H1 (cell line): Measurements from ENCODE around the gene ACOT12. TPM values are rescaled to one million over a fixed set of nuclear protein-coding genes. Genes with fewer than 3 reads are reported as not detected.

ENCODE experiments used
- CTCF ChIA-PET: fragments of 300-600 bp; sonication (Branson Sonifier 250); formaldehyde crosslinking; loops from one replicate; lab custom pipeline; 2021; ENCODE audit not compliant: partially characterized antibody; lab: Charles Lee
- POLR2A ChIA-PET: fragments of 300-600 bp; sonication (Branson Sonifier 250); formaldehyde crosslinking; loops from one replicate; lab custom pipeline; 2021; ENCODE audit warnings: inconsistent platforms; ENCODE audit not compliant: partially characterized antibody; lab: Charles Lee
- DNase-seq, 2 experiments: peaks; one replicate each; pipeline versions ENCODE4 v3.0.0 to v3.0.0-alpha.2; 2010 to 2022; ENCODE audit warnings: low spot score in 2 of 2, low read depth in 1 of 2, mixed read lengths in 1 of 2
- FAIRE-seq: peaks from 2 replicates; lab custom pipeline; 2011; peaks lifted over from hg19 to GRCh38; lab: Jason Lieb, UNC
- H2AFZ ChIP-seq: 2 replicates; pipeline ENCODE4 v1.8.1; 2012; ENCODE audit warnings: low read length, inconsistent platforms
- H2AK5ac ChIP-seq: 2 replicates; pipeline ENCODE4 v1.6.1; 2013; ENCODE audit warnings: low read depth, low read length
- H2BK120ac ChIP-seq: replicated peaks from 2 replicates; pipeline ENCODE3; 2013; ENCODE audit warnings: low read depth, low read length, inconsistent platforms
- H2BK12ac ChIP-seq: 2 replicates; pipeline ENCODE4 v1.6.1; 2013; ENCODE audit warnings: low read depth, low read length
- H2BK15ac ChIP-seq: 2 replicates; pipeline ENCODE4 v1.6.1; 2013; ENCODE audit warnings: low read length
- H2BK20ac ChIP-seq: 2 replicates; pipeline ENCODE4 v1.6.1; 2013; ENCODE audit warnings: low read length
- H2BK5ac ChIP-seq: 2 replicates; pipeline ENCODE4 v1.6.1; 2013; ENCODE audit warnings: low read depth, low read length
- H3K14ac ChIP-seq: 2 replicates; pipeline ENCODE4 v1.6.1; 2013; ENCODE audit warnings: inconsistent platforms; ENCODE audit not compliant: insufficient read length
- H3K18ac ChIP-seq: 2 replicates; pipeline ENCODE4 v1.6.1; 2013; ENCODE audit warnings: low read length; ENCODE audit errors: extremely low read depth
- H3K23ac ChIP-seq: 2 replicates; pipeline ENCODE4 v1.6.1; 2013; ENCODE audit warnings: inconsistent platforms; ENCODE audit not compliant: insufficient read length
- H3K23me2 ChIP-seq: 2 replicates; pipeline ENCODE4 v1.6.1; 2013; ENCODE audit warnings: low read depth, low read length
- H3K27ac ChIP-seq: 2 replicates; pipeline ENCODE4 v1.6.1; 2011; ENCODE audit warnings: low read depth, low read length, inconsistent platforms
- H3K27me3 ChIP-seq, 4 experiments: replicated peaks in 1 of 4; 1 replicate in 1 of 4; 2 replicates in 3 of 4; pipeline versions ENCODE4 v1.6.1 to v1.8.1; 2011 to 2013; ENCODE audit warnings: low read length in 3 of 4, mild to moderate bottlenecking in 3 of 4, inconsistent platforms in 2 of 4, mixed read lengths in 2 of 4, moderate library complexity in 1 of 4; ENCODE audit not compliant: control insufficient read depth in 3 of 4, insufficient read depth in 3 of 4; ENCODE audit errors: extremely low read depth in 1 of 4
- H3K36me3 ChIP-seq, 4 experiments: 2 replicates each; pipeline versions ENCODE4 v1.6.1 to v1.8.1; 2011 to 2013; ENCODE audit warnings: mild to moderate bottlenecking in 4 of 4, low read length in 3 of 4, moderate library complexity in 2 of 4, control low read depth in 1 of 4, inconsistent platforms in 1 of 4; ENCODE audit not compliant: insufficient read depth in 4 of 4, control insufficient read depth in 2 of 4
- H3K4ac ChIP-seq: replicated peaks from 2 replicates; pipeline ENCODE3; 2013; ENCODE audit warnings: low read length, low read depth, mixed read lengths, inconsistent platforms; ENCODE audit not compliant: insufficient read length
- H3K4me1 ChIP-seq, 4 experiments: replicated peaks in 1 of 4; 1 replicate in 1 of 4; 2 replicates in 3 of 4; pipeline versions ENCODE4 v1.6.1 to v1.8.1; 2011 to 2013; ENCODE audit warnings: low read length in 3 of 4, inconsistent platforms in 2 of 4, mixed read lengths in 1 of 4; ENCODE audit not compliant: insufficient read depth in 4 of 4, control insufficient read depth in 3 of 4
- H3K4me2 ChIP-seq, 2 experiments: 2 replicates each; pipeline versions ENCODE4 v1.6.1 to v1.8.1; 2011 to 2013; ENCODE audit warnings: low read depth in 2 of 2, low read length in 2 of 2, control low read depth in 1 of 2, inconsistent platforms in 1 of 2, mild to moderate bottlenecking in 1 of 2; ENCODE audit not compliant: insufficient read depth in 1 of 2
- H3K4me3 ChIP-seq, 4 experiments: fragments of 200-600, 300-600 bp in 1 of 4; sonication (generic), shearing (Covaris generic), sonication (Bioruptor Twin) in 1 of 4; 2 replicates each; pipeline versions ENCODE4 v1.5.1 to v1.8.1; 2011 to 2016; ENCODE audit warnings: low read length in 4 of 4, low read depth in 3 of 4, control low read depth in 2 of 4, inconsistent platforms in 2 of 4, mild to moderate bottlenecking in 2 of 4, mixed read lengths in 1 of 4, moderate library complexity in 1 of 4; ENCODE audit not compliant: insufficient read depth in 2 of 4; ENCODE audit errors: extremely low read depth in 1 of 4
- H3K56ac ChIP-seq: replicated peaks from 2 replicates; pipeline ENCODE3; 2013; ENCODE audit warnings: low read depth, mild to moderate bottlenecking, mixed read lengths, low read length, inconsistent platforms; ENCODE audit not compliant: insufficient read length
- H3K79me1 ChIP-seq: 2 replicates; pipeline ENCODE4 v1.6.1; 2013; ENCODE audit warnings: low read depth, low read length, control low read depth
- H3K79me2 ChIP-seq, 2 experiments: 2 replicates each; pipeline versions ENCODE4 v1.6.1 to v1.8.1; 2012 to 2013; ENCODE audit warnings: low read length in 2 of 2, mild to moderate bottlenecking in 2 of 2, inconsistent platforms in 1 of 2; ENCODE audit not compliant: insufficient read depth in 2 of 2, control insufficient read depth in 1 of 2
- H3K9ac ChIP-seq, 4 experiments: replicated peaks in 1 of 4; 1 replicate in 1 of 4; 2 replicates in 3 of 4; pipeline versions ENCODE4 v1.6.1 to v1.8.1; 2011 to 2013; ENCODE audit warnings: low read depth in 3 of 4, low read length in 3 of 4, control low read depth in 2 of 4, mild to moderate bottlenecking in 2 of 4, moderate library complexity in 2 of 4, inconsistent platforms in 1 of 4; ENCODE audit errors: extremely low read depth in 1 of 4
- H3K9me3 ChIP-seq, 2 experiments: 2 replicates each; pipeline versions ENCODE4 v1.6.1 to v1.8.1; 2012 to 2013; ENCODE audit warnings: mild to moderate bottlenecking in 2 of 2, moderate library complexity in 2 of 2, control low read depth in 1 of 2, inconsistent platforms in 1 of 2, low read depth in 1 of 2, low read length in 1 of 2, mixed read lengths in 1 of 2; ENCODE audit not compliant: insufficient read depth in 2 of 2
- H4K20me1 ChIP-seq, 2 experiments: replicated peaks in 1 of 2; 2 replicates each; pipeline versions ENCODE3 to v1.8.1; 2011 to 2013; ENCODE audit warnings: inconsistent platforms in 2 of 2, low read length in 2 of 2, mild to moderate bottlenecking in 1 of 2; ENCODE audit not compliant: insufficient read depth in 2 of 2, control insufficient read depth in 1 of 2
- H4K5ac ChIP-seq: 2 replicates; pipeline ENCODE4 v1.6.1; 2013; ENCODE audit warnings: low read length, low read depth, mixed read lengths, inconsistent platforms; ENCODE audit not compliant: insufficient read length
- H4K8ac ChIP-seq: 2 replicates; pipeline ENCODE4 v1.8.0; 2013; ENCODE audit warnings: mild to moderate bottlenecking, moderate library complexity, low read length, inconsistent platforms; ENCODE audit not compliant: insufficient read depth; ENCODE audit errors: extremely low read depth
- H4K91ac ChIP-seq: replicated peaks from 2 replicates; pipeline ENCODE3; 2013; ENCODE audit warnings: low read length, mixed read lengths, inconsistent platforms; ENCODE audit not compliant: insufficient read length
- CBX5 ChIP-seq: fragments of 300-800, 300-1000 bp; sonication (generic); IDR thresholded peaks from 2 replicates; pipeline ENCODE4 v1.7.1; 2016; ENCODE audit warnings: antibody characterized with exemption, low read length, low read depth
- EZH2 ChIP-seq: fragments of 200-600 bp; sonication (generic); IDR thresholded peaks from 2 replicates; pipeline ENCODE4 v1.7.1; 2012; ENCODE audit warnings: low read depth, mild to moderate bottlenecking, moderate library complexity, low read length, inconsistent platforms; ENCODE audit not compliant: severe bottlenecking
- GABPA ChIP-seq: IDR thresholded peaks from 2 replicates; pipeline ENCODE4 v1.6.1; 2011; ENCODE audit warnings: mild to moderate bottlenecking, low read length, moderate library complexity, borderline replicate concordance; ENCODE audit not compliant: insufficient read depth
- HDAC6 ChIP-seq: IDR thresholded peaks from one replicate; pipeline ENCODE4 v1.7.1; 2012; ENCODE audit warnings: low read depth, mild to moderate bottlenecking, inconsistent platforms, low read length, moderate library complexity
- RXRA ChIP-seq: IDR thresholded peaks from 2 replicates; pipeline ENCODE4 v1.6.1; 2011; ENCODE audit warnings: low read depth, mild to moderate bottlenecking, low read length, moderate library complexity; ENCODE audit not compliant: insufficient read depth
- WGBS, 2 experiments: shearing (Covaris generic) in 1 of 2; methylation state at CpG; one replicate each; pipeline versions ENCODE4 v1.1.6 to v1.1.7; 2013 to 2015; ENCODE audit warnings: low lambda C conversion rate in 2 of 2, mixed read lengths in 2 of 2, inconsistent platforms in 1 of 2, low coverage in 1 of 2, missing lambda C conversion rate in 1 of 2; ENCODE audit not compliant: insufficient replicate concordance in 2 of 2, insufficient coverage in 1 of 2, insufficient read length in 1 of 2; ENCODE audit errors: extremely low coverage in 1 of 2, missing lambda C conversion rate in 1 of 2; 5-methylcytosine and 5-hydroxymethylcytosine counted together
- polyA plus RNA-seq, 7 experiments: library from polyadenylated mRNA; depleted of rRNA in 3 of 7; stranded (reverse) in 5 of 7; unstranded in 2 of 7; fragments of >200 nt in 5 of 7; fragments of 200-250 nt in 2 of 7; gene quantifications; 1 replicate in 5 of 7; 2 replicates in 1 of 7; 4 replicates in 1 of 7; pipeline versions ENCODE4 v1.2.1 to v1.2.3, GENCODE V29; 2011 to 2013; ENCODE audit warnings: missing spikeins in 2 of 7, mixed read lengths in 2 of 7
- total RNA-seq: library from RNA; stranded (reverse); fragmentation: NEBNext Ultra II Directional; extraction: Animal tissue kit (Norgen Biotek cat#: 25700); gene quantifications from 2 replicates; pipeline ENCODE4 v1.2.1, GENCODE V29; 2021

Gene ACOT12
- total and polyA plus RNA-seq, 2 of the 8 experiments (the other 6 are each of a cell fraction or from before 2014, with no cell fraction given): 0.29 TPM; not detected in 1

DNA sequence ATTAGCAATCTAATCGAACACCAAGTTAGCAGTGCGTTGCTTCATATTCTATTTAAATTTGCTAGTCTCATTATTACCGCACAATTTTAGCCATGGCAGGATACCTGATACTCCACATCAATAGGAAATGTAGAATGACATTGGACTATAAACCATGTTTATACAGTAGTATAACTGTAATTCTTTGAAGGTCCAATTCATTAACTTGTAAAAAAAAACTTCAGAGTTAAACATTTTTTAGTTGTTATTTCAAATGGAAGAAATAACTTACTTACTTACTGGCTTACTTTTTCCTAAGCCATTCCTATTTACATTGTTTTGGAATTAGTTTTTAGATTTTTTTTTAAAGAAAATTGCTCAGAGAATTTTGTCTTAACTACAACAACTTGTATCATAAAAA, 35.4 kb upstream of the ACOT12 start:
- Histone ChIP-seq H3K36me3 (no peaks in the 10 kb centered on the region; a peak in 1 of 8 replicates), H2AK5ac (no peak overlapping the region), H4K20me1 (no peaks in the 10 kb centered on the region), H4K91ac (no peak overlapping the region), H3K56ac (no peak overlapping the region), H3K27me3 (no peaks in the 10 kb centered on the region), H3K14ac (no peak overlapping the region), H2BK15ac (no peak overlapping the region), H2BK12ac (no peak overlapping the region), H3K27ac (no peak overlapping the region), H3K79me1 (no peaks in the 10 kb centered on the region), H3K4me1 (no peaks in the 10 kb centered on the region), H3K4me2 (no peak overlapping the region), H3K4ac (no peak overlapping the region), H2BK5ac (no peak overlapping the region), H4K5ac (no peak overlapping the region), H2BK120ac (no peak overlapping the region), H3K23me2 (no peaks in the 10 kb centered on the region), H3K9ac (no peak overlapping the region), H3K9me3 (no peaks in the 10 kb centered on the region), H2BK20ac (no peak overlapping the region), H3K4me3 (no peak overlapping the region), H4K8ac (no peak overlapping the region), H3K18ac (no peak overlapping the region), H2AFZ (no peak overlapping the region), H3K23ac (no peak overlapping the region), H3K79me2 (no peaks in the 10 kb centered on the region)
- DNase-seq (no peak), FAIRE-seq (no peak)
- WGBS, 2 experiments: 89% methylated on average over 3 of the region's 3 CpGs; no CpG with 5 or more reads in 1 of the 2 experiments
- ChIA-PET POLR2A (no interaction called here), CTCF (interaction anchor here (0.7 to 1.0 kb wide), 3 partner anchors 77 to 1383 kb away, joined by 3 to 4 read pairs (median 3); no protein-coding TSS in a partner anchor)
- TF ChIP-seq HDAC6 (no peak), RXRA (no peak), CBX5 (no peak), GABPA (no peak), EZH2 (no peak)
